ENCODE measurements around the gene EPB41L1. TPM values are rescaled to one million over a fixed set of nuclear protein-coding genes. Genes with fewer than 3 reads are reported as not detected.

The EPB41L1 gene
- polyA plus RNA-seq, 1 donor from 2014 or later, result 38.2 TPM

GRCh38 chr20:36225666-36226065 is 71.1 kb downstream of the EPB41L1 start:
- Histone ChIP-seq H3K27ac (ENCODE audit: low read length) (no peak overlapping the region), H3K79me2 (replicated peaks; ENCODE audit: insufficient read depth, low read length) (no peaks in the 10 kb centered on the region), H3F3A (ENCODE audit: insufficient read depth, low read length, poor library complexity, severe bottlenecking) (no peaks in the 10 kb centered on the region), H3K27me3 (ENCODE audit: insufficient read depth, low read depth, low read length) (no peaks in the 10 kb centered on the region), H3K9me2 (ENCODE audit: insufficient read depth, low read length) (no peaks in the 10 kb centered on the region), H3K9me3 (ENCODE audit: low read length) (no peaks in the 10 kb centered on the region), H3K4me2 (ENCODE audit: low read length) (no peak overlapping the region), H3K4me3 (ENCODE audit: low read length) (no peak overlapping the region), H3K36me3 (ENCODE audit: insufficient read depth, low read length) (no peaks in the 10 kb centered on the region), H2AFZ (ENCODE audit: low read depth, low read length) (no peak overlapping the region), H4K20me1 (ENCODE audit: insufficient read depth) (no peaks in the 10 kb centered on the region), H3K9ac (ENCODE audit: low read length) (no peak overlapping the region)
- TF ChIP-seq REST (IDR thresholded peaks at IDR 0.05; ENCODE audit: borderline replicate concordance) (no peak), EP300 (conservative IDR thresholded peaks at IDR 0.05; ENCODE audit: poor library complexity, severe bottlenecking) (no peak), SMC3 (conservative IDR thresholded peaks at IDR 0.05; ENCODE audit: poor library complexity) (no peak), RAD21 (conservative IDR thresholded peaks at IDR 0.05) (no peak), EZH2 (IDR thresholded peaks at IDR 0.05; ENCODE audit: borderline replicate concordance, insufficient read depth, low read length, poor library complexity, severe bottlenecking) (no peak), POLR2AphosphoS5 (IDR thresholded peaks at IDR 0.05) (no peak), TAF1 (IDR thresholded peaks at IDR 0.05; ENCODE audit: low read depth) (no peak), MXI1 (conservative IDR thresholded peaks at IDR 0.05; ENCODE audit: poor library complexity, severe bottlenecking) (no peak)
- TF ChIP-seq, protein P1, sequence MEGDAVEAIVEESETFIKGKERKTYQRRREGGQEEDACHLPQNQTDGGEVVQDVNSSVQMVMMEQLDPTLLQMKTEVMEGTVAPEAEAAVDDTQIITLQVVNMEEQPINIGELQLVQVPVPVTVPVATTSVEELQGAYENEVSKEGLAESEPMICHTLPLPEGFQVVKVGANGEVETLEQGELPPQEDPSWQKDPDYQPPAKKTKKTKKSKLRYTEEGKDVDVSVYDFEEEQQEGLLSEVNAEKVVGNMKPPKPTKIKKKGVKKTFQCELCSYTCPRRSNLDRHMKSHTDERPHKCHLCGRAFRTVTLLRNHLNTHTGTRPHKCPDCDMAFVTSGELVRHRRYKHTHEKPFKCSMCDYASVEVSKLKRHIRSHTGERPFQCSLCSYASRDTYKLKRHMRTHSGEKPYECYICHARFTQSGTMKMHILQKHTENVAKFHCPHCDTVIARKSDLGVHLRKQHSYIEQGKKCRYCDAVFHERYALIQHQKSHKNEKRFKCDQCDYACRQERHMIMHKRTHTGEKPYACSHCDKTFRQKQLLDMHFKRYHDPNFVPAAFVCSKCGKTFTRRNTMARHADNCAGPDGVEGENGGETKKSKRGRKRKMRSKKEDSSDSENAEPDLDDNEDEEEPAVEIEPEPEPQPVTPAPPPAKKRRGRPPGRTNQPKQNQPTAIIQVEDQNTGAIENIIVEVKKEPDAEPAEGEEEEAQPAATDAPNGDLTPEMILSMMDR (IDR thresholded peaks at IDR 0.05; ENCODE audit: poor library complexity, severe bottlenecking), result no peak

DNA sequence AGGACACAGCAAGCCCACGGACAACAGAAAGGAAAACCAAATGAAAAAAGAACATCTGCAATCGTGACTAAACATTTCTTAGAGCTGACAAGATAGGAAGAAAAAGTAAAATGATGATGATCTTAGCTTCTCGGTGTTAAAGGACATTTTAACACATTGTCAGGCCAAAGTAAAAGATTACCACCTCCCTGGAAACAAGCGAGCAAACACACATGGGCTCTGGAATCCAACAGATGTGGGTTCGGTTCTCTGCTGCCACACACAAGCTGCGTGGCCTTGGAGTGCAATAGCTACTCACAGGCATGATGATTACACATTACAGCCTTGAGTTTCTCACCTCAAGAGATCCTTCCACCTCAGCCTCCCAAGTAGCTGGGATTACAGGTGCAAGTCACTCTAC is 74.2 kb downstream of the EPB41L1 start:
- no peak for TF ChIP-seq SMC3 (conservative IDR thresholded peaks at IDR 0.05; ENCODE audit: poor library complexity)
- no peak for TF ChIP-seq REST (IDR thresholded peaks at IDR 0.05; ENCODE audit: borderline replicate concordance)
- TF ChIP-seq, protein P1 (IDR thresholded peaks at IDR 0.05; ENCODE audit: poor library complexity, severe bottlenecking), result no peak
- TF ChIP-seq POLR2AphosphoS5 (IDR thresholded peaks at IDR 0.05), result no peak
- TF ChIP-seq MXI1 (conservative IDR thresholded peaks at IDR 0.05; ENCODE audit: poor library complexity, severe bottlenecking), result no peak
- TF ChIP-seq EP300 (conservative IDR thresholded peaks at IDR 0.05; ENCODE audit: poor library complexity, severe bottlenecking), result no peak
- TF ChIP-seq RAD21 (conservative IDR thresholded peaks at IDR 0.05), result no peak
- TF ChIP-seq EZH2 (IDR thresholded peaks at IDR 0.05; ENCODE audit: borderline replicate concordance, insufficient read depth, low read length, poor library complexity, severe bottlenecking), result no peak
- TF ChIP-seq TAF1 (IDR thresholded peaks at IDR 0.05; ENCODE audit: low read depth), result no peak
- no peaks in the 10 kb centered on the region for H3K79me2 ChIP-seq (replicated peaks; ENCODE audit: insufficient read depth, low read length)
- no peak overlapping the region for H3K4me2 ChIP-seq (ENCODE audit: low read length)
- no peak overlapping the region for H2AFZ ChIP-seq (ENCODE audit: low read depth, low read length)
- H3K9me3 ChIP-seq (ENCODE audit: low read length), result no peaks in the 10 kb centered on the region
- no peaks in the 10 kb centered on the region for H3K27me3 ChIP-seq (ENCODE audit: insufficient read depth, low read depth, low read length)
- no peaks in the 10 kb centered on the region for H4K20me1 ChIP-seq (ENCODE audit: insufficient read depth)
- H3F3A ChIP-seq (ENCODE audit: insufficient read depth, low read length, poor library complexity, severe bottlenecking), result no peaks in the 10 kb centered on the region
- H3K9me2 ChIP-seq (ENCODE audit: insufficient read depth, low read length), result no peaks in the 10 kb centered on the region
- H3K4me3 ChIP-seq (ENCODE audit: low read length), result no peak overlapping the region
- no peaks in the 10 kb centered on the region for H3K36me3 ChIP-seq (ENCODE audit: insufficient read depth, low read length)
- no peak overlapping the region for H3K9ac ChIP-seq (ENCODE audit: low read length)
- H3K27ac ChIP-seq (ENCODE audit: low read length), result no peak overlapping the region
